Retinal pigment epithelial cell (primary cell): ENCODE data around the gene NUDCD3.

Experiments used
- DNase-seq: peaks from one replicate; pipeline ENCODE4 v3.0.0-alpha.2; 2010; ENCODE audit warnings: low read depth
- H3K4me3 ChIP-seq: 2 replicates; pipeline ENCODE4 v1.5.1; 2011; ENCODE audit warnings: mild to moderate bottlenecking, low read length, control low read depth, moderate library complexity
- TF ChIP-seq, protein P1 (sequence below): conservative IDR thresholded peaks from 2 replicates; pipeline ENCODE4 v1.5.1; 2011; ENCODE audit warnings: low read depth, low read length, control low read depth, inconsistent platforms

Gene NUDCD3

DNA sequence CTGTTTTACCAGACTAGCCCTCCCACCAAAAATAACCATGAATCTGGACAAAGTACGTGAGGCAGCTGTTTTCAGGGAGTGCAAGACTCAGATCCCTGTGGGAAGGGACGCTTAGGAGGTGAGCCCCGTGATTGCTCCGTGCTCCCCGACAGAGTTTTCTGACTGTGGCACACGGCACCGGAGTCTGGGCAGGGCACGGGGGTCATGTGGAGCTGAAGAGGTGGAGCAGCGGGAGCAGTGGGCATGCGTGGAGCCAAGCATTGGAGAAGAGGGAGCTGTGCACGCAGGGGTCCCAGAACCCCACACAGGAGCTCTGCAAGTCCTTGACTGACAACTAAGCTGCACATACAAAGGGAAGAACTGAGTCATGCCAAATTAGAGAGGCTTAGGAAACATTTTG is 154.0 kb downstream of the NUDCD3 start:
- H3K4me3 ChIP-seq, result no peak overlapping the region
- TF ChIP-seq, protein P1, sequence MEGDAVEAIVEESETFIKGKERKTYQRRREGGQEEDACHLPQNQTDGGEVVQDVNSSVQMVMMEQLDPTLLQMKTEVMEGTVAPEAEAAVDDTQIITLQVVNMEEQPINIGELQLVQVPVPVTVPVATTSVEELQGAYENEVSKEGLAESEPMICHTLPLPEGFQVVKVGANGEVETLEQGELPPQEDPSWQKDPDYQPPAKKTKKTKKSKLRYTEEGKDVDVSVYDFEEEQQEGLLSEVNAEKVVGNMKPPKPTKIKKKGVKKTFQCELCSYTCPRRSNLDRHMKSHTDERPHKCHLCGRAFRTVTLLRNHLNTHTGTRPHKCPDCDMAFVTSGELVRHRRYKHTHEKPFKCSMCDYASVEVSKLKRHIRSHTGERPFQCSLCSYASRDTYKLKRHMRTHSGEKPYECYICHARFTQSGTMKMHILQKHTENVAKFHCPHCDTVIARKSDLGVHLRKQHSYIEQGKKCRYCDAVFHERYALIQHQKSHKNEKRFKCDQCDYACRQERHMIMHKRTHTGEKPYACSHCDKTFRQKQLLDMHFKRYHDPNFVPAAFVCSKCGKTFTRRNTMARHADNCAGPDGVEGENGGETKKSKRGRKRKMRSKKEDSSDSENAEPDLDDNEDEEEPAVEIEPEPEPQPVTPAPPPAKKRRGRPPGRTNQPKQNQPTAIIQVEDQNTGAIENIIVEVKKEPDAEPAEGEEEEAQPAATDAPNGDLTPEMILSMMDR, result no peak
- DNase-seq, result no peak

DNA sequence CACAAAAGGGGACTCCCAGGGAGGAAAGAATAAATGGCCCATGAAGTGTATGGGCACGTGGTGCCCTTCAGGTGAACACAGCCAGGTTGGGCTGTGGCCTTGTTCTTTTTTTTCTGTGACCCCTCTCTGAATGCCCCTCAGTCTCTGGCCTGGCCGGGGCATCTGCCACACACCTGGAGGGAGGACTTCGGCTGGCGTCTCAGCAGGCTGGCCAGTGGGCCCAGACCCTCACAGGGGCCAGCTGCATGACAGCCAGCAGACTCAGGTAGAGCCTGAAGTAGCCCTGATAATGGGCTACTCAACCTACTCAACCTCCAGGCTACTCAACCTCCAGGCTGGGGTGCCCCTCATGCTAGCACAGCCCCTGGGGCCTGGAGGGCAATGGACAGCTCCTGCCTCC is 155.3 kb downstream of the NUDCD3 start:
- no peak for DNase-seq
- TF ChIP-seq, protein P1, result no peak
- no peak overlapping the region for H3K4me3 ChIP-seq

DNA sequence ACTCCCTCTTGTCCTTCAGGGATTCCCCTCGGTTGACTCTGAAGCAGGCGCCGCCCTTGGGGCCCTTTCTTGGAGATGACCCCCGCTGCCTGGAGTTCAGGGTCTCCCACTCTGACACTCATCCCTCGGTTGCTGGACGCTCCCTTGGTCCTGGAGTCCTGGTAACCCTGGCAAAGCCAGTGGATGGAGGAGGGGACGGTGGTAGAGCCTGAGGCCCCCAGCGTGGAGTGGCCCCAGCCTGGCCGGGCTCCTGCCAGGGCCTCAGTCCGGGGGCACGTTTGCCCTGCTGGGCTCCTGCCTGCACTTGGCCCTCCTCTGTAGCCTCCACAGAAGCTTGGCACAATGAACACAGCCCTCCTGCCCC is 155.7 kb downstream of the NUDCD3 start:
- TF ChIP-seq, protein P1, result no peak
- no peak for DNase-seq

DNA sequence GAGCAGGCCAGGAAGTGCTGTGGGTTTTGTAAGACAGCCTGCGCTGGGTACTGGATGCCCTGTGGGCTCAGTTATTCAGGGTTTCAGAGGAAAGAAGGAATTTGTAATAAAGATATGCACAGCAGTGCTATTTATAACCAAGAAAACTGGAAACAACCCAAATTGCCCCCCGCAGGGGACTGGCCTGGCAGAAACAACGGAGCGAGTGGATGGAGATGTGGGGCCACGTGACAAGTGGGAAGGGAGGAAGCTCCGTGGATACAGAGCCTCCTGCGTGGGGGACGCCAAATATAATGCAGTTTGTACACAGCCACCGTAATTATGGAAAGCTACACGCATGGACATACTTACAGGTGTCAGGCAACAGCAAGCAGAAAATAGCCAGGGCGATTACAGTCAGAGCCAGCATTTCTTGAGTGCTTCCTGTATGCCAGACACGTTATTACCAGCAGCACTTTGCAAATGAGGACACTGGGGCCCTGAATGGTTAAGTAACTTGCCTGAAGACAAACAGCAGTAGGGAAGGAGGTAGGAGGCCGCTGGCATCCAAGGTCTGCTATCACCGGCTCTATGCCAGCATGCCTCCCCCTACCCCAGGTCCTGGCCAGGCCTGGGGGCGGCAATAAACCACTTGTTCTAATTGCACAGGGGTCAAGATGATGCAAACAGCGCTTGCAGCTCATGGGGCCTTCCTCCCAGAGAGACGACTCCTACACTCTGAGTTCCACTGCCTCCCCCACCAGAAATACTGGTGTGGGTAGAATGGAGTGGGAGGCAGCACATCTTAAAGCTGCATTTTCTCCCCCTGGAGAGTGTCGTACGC is 156.3 kb downstream of the NUDCD3 start:
- no peak for DNase-seq
- H3K4me3 ChIP-seq, result no peak overlapping the region
- TF ChIP-seq, protein P1, result no peak

More for the DNA sequence above, 155.7 kb downstream of the NUDCD3 start:
- no peak overlapping the region for H3K4me3 ChIP-seq

DNA sequence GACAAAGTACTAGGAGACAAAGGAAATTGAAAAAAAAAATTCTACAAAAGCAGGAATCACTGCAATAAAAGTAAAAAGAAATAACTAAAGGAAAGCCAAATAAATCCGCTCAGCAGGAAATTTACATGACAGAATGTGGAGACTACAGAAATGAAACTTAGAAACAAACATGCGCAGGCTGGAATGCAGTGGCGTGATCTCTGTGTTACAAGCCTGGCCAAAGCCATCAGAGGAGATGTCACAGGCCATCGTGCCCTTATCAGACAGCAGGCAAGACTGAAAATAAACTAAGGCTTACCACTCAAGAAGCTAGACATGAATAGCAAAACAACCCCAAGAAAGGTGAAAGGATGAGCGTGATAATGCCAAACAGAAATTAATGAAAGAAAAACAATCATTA is 158.8 kb downstream of the NUDCD3 start:
- no peak overlapping the region for H3K4me3 ChIP-seq
- DNase-seq, result no peak
- TF ChIP-seq, protein P1, result no peak

DNA sequence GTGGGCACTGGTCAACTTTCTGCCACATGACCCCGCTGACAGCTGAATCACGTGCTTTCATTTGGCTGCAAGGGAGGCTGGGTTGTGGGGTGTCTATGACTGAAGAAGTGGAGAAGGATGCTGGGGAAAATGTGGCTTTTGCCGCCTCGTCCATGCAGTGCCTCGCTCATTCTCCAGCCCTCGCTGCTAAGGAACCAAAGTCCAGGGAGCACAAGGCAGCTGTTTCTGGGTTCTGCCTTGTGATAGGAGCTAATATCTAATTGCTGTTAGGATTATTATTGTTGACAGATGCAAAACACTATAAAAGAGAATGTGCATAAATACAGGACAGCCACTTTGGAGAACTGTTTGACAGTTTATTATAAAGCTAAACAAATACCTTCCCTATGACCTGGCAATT is 160.1 kb downstream of the NUDCD3 start:
- no peak overlapping the region for H3K4me3 ChIP-seq
- DNase-seq, result no peak
- TF ChIP-seq, protein P1, result no peak

DNA sequence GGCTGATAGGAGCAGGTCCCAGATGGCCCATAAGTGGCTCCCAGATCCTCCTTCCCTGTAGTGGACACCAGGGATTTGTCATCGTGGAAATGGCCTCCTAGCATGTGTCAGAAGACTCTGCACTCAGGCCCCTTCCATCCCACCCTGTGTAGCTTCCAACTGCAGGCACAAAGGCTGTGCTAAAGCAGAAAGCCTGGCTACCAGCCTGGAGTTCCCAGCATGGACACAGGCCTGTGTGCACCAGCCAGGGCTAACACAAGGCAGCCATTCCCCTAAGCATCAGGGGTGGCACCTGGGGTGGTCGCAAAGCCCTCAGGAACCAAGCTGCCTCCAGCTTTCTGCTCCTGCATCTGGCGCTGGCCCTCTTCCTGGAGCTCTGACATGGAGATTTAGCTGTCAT is 160.6 kb downstream of the NUDCD3 start:
- TF ChIP-seq, protein P1, result no peak
- H3K4me3 ChIP-seq, result no peak overlapping the region
- no peak for DNase-seq
